HG03175 (cell line): ENCODE measurements around the gene OFD1.
A peak's percentile ranks its signal among the peaks of the same experiment; 100 is the strongest.
"Not testable (repeated sequence)": the region's sequence is repeated elsewhere in the genome, so short reads cannot be mapped to it uniquely, and the experiment has no call there.

ENCODE experiments used
- ATAC-seq: cut with Tn5 transposase; IDR thresholded peaks from one replicate; pipeline ENCODE4 v1.9.1; 2021; ENCODE audit warnings: mild to moderate bottlenecking, moderate library complexity; ENCODE audit not compliant: unreplicated experiment

The OFD1 gene

GRCh38 chrX:13700380-13700779, 34.2 kb upstream of the OFD1 start:
- ATAC-seq: no peak

GRCh38 chrX:13702111-13702789, 32.3 kb upstream of the OFD1 start:
- no peak for ATAC-seq

- no peak for ATAC-seq
These were observed 31.4 kb upstream of the OFD1 start for GRCh38 chrX:13703135-13703534.

GRCh38 chrX:13703589-13703988, 31.0 kb upstream of the OFD1 start:
- no peak for ATAC-seq

GRCh38 chrX:13711141-13711540, 23.4 kb upstream of the OFD1 start:
- no peak for ATAC-seq

- no peak for ATAC-seq
These were observed 18.1 kb upstream of the OFD1 start for GRCh38 chrX:13716455-13716854.

GRCh38 chrX:13716905-13717304, 17.6 kb upstream of the OFD1 start:
- no peak for ATAC-seq

GRCh38 chrX:13717700-13718472, 16.7 kb upstream of the OFD1 start:
- ATAC-seq: no peak

- no peak for ATAC-seq
These were observed 15.2 kb upstream of the OFD1 start for GRCh38 chrX:13719192-13719856.

- ATAC-seq: no peak
These were observed 13.2 kb upstream of the OFD1 start for GRCh38 chrX:13721371-13721770.

GRCh38 chrX:13721819-13722519, 12.6 kb upstream of the OFD1 start:
- ATAC-seq: no peak

- ATAC-seq: not testable (repeated sequence)
These were observed 9.7 kb upstream of the OFD1 start for GRCh38 chrX:13724878-13725277.

- ATAC-seq: not testable (repeated sequence)
These were observed 8.0 kb upstream of the OFD1 start for GRCh38 chrX:13726583-13726982.

- ATAC-seq: not testable (repeated sequence)
These were observed 4.0 kb upstream of the OFD1 start for GRCh38 chrX:13730523-13730922.

GRCh38 chrX:13732246-13733067, 2.1 kb upstream of the OFD1 start:
- ATAC-seq: no peak

- no peak for ATAC-seq
These were observed 1.0 kb upstream of the OFD1 start for GRCh38 chrX:13733506-13733905.

- ATAC-seq: no peak
These were observed 7.1 kb downstream of the OFD1 start for GRCh38 chrX:13741695-13742094.

- ATAC-seq: peak; percentile 90
These were observed 8.0 kb downstream of the OFD1 start for GRCh38 chrX:13742397-13743176.

GRCh38 chrX:13747836-13748235, 13.3 kb downstream of the OFD1 start:
- no peak for ATAC-seq

GRCh38 chrX:13748486-13748885, 13.9 kb downstream of the OFD1 start:
- ATAC-seq: no peak
